ENCODE results near the gene AGBL4.
"Not testable (repeated sequence)": the region's sequence is repeated elsewhere in the genome, so short reads cannot be mapped to it uniquely, and the experiment has no call there.

Gene AGBL4

GRCh38 chr1:49306507-49307070 is 717.2 kb downstream of the AGBL4 start:
- no peak for DNase-seq (ENCODE audit: low read depth)

- not testable (repeated sequence) for DNase-seq (ENCODE audit: low read depth)
Measured at GRCh38 chr1:49302400-49302799, 721.4 kb downstream of the AGBL4 start.

- no peak for DNase-seq (ENCODE audit: low read depth)
Measured at GRCh38 chr1:49298304-49298703, 725.5 kb downstream of the AGBL4 start.

GRCh38 chr1:49297783-49298182 is 726.0 kb downstream of the AGBL4 start:
- no peak for DNase-seq (ENCODE audit: low read depth)

GRCh38 chr1:49294539-49294938 is 729.2 kb downstream of the AGBL4 start:
- no peak for DNase-seq (ENCODE audit: low read depth)

- no peak for DNase-seq (ENCODE audit: low read depth)
Measured at GRCh38 chr1:49293016-49293415, 730.7 kb downstream of the AGBL4 start.

GRCh38 chr1:49257211-49258049 is 766.3 kb downstream of the AGBL4 start:
- DNase-seq (ENCODE audit: low read depth), result not testable (repeated sequence)

- DNase-seq (ENCODE audit: low read depth), result no peak
Measured at GRCh38 chr1:49252917-49253316, 770.8 kb downstream of the AGBL4 start.

GRCh38 chr1:49251019-49251784 is 772.6 kb downstream of the AGBL4 start:
- DNase-seq (ENCODE audit: low read depth), result no peak

- no peak for DNase-seq (ENCODE audit: low read depth)
Measured at GRCh38 chr1:49240709-49241221, 783.0 kb downstream of the AGBL4 start.

- no peak for DNase-seq (ENCODE audit: low read depth)
Measured at GRCh38 chr1:49234988-49235387, 788.8 kb downstream of the AGBL4 start.

- DNase-seq (ENCODE audit: low read depth), result no peak
Measured at GRCh38 chr1:49229555-49229954, 794.2 kb downstream of the AGBL4 start.

- DNase-seq (ENCODE audit: low read depth), result no peak
Measured at GRCh38 chr1:49226758-49227157, 797.0 kb downstream of the AGBL4 start.

- DNase-seq (ENCODE audit: low read depth), result no peak
Measured at GRCh38 chr1:49225464-49225863, 798.3 kb downstream of the AGBL4 start.

- no peak for DNase-seq (ENCODE audit: low read depth)
Measured at GRCh38 chr1:49213301-49213700, 810.5 kb downstream of the AGBL4 start.

GRCh38 chr1:49208712-49209111 is 815.0 kb downstream of the AGBL4 start:
- DNase-seq (ENCODE audit: low read depth), result no peak

GRCh38 chr1:49204720-49205119 is 819.0 kb downstream of the AGBL4 start:
- DNase-seq (ENCODE audit: low read depth), result no peak

- DNase-seq (ENCODE audit: low read depth), result no peak
Measured at GRCh38 chr1:49200738-49201137, 823.0 kb downstream of the AGBL4 start.

- no peak for DNase-seq (ENCODE audit: low read depth)
Measured at GRCh38 chr1:49199564-49199963, 824.2 kb downstream of the AGBL4 start.

- no peak for DNase-seq (ENCODE audit: low read depth)
Measured at GRCh38 chr1:49197081-49197480, 826.7 kb downstream of the AGBL4 start.

- DNase-seq (ENCODE audit: low read depth), result no peak
Measured at GRCh38 chr1:49190138-49190537, 833.6 kb downstream of the AGBL4 start.

GRCh38 chr1:49187056-49187455 is 836.7 kb downstream of the AGBL4 start:
- no peak for DNase-seq (ENCODE audit: low read depth)

Data from non-pigmented ciliary epithelial cell (primary cell).